ENCODE data around the gene MAN1C1. TPM values are rescaled to one million over a fixed set of nuclear protein-coding genes. Genes with fewer than 3 reads are reported as not detected.

Gene MAN1C1
- total and polyA plus RNA-seq, 2 donors (not counting 1 experiment from before 2014, with no cell fraction given), result 17.7 to 51.4 TPM

GRCh38 chr1:25805863-25806225, 189.3 kb downstream of the MAN1C1 start:
- Histone ChIP-seq H3K36me3 (ENCODE audit: control insufficient read depth, insufficient read depth, low read length) (peaks cover 4% of the 10 kb centered on the region), H3K9me3 (ENCODE audit: control insufficient read depth, insufficient read depth, low read depth, low read length) (no peaks in the 10 kb centered on the region), H3K79me2 (ENCODE audit: control insufficient read depth, insufficient read depth, low read length) (no peaks in the 10 kb centered on the region), H3K27ac (ENCODE audit: insufficient read depth, low read length) (no peak overlapping the region), H3K27me3 (ENCODE audit: control insufficient read depth, insufficient read depth, low read length) (no peaks in the 10 kb centered on the region), H3K4me1 (ENCODE audit: control insufficient read depth, extremely low read depth, insufficient read depth, low read length) (peaks cover 14% of the 10 kb centered on the region), H4K20me1 (ENCODE audit: control insufficient read depth, extremely low read depth, insufficient read depth, low read length) (no peaks in the 10 kb centered on the region), H3K9ac (ENCODE audit: insufficient read depth, low read length) (no peak overlapping the region), H3K4me3 (replicated peaks in 1 of 4; ENCODE audit: control extremely low read depth in 1 of 4, insufficient read depth in 1 of 4, low read depth in 3 of 4, low read length in 4 of 4) (no peak overlapping the region), H2AFZ (ENCODE audit: low read length) (no peak overlapping the region), H3K4me2 (ENCODE audit: extremely low read depth, insufficient read depth, low read length) (no peak overlapping the region)
- TF ChIP-seq EZH2 (IDR thresholded peaks at IDR 0.05; ENCODE audit: low read length, missing control alignments), result no peak
- TF ChIP-seq CTCF (conservative IDR thresholded peaks at IDR 0.05 in 1 of 2, IDR thresholded peaks at IDR 0.05 in 1 of 2; ENCODE audit: low read depth in 1 of 2, low read length in 2 of 2), result no peak
- DNase-seq (ENCODE audit: low read depth in 2 of 2), result peak; percentile 38 to 64

- Histone ChIP-seq H3K4me1 (ENCODE audit: control insufficient read depth, extremely low read depth, insufficient read depth, low read length) (peaks cover 11% of the 10 kb centered on the region), H3K9ac (ENCODE audit: insufficient read depth, low read length) (no peak overlapping the region), H3K27me3 (ENCODE audit: control insufficient read depth, insufficient read depth, low read length) (no peaks in the 10 kb centered on the region), H4K20me1 (ENCODE audit: control insufficient read depth, extremely low read depth, insufficient read depth, low read length) (no peaks in the 10 kb centered on the region), H2AFZ (ENCODE audit: low read length) (no peak overlapping the region), H3K9me3 (ENCODE audit: control insufficient read depth, insufficient read depth, low read depth, low read length) (no peaks in the 10 kb centered on the region), H3K4me3 (replicated peaks in 1 of 4; ENCODE audit: control extremely low read depth in 1 of 4, insufficient read depth in 1 of 4, low read depth in 3 of 4, low read length in 4 of 4) (no peak overlapping the region), H3K27ac (ENCODE audit: insufficient read depth, low read length) (no peak overlapping the region), H3K79me2 (ENCODE audit: control insufficient read depth, insufficient read depth, low read length) (no peaks in the 10 kb centered on the region), H3K36me3 (ENCODE audit: control insufficient read depth, insufficient read depth, low read length) (peaks cover 6% of the 10 kb centered on the region), H3K4me2 (ENCODE audit: extremely low read depth, insufficient read depth, low read length) (no peak overlapping the region)
- DNase-seq (ENCODE audit: low read depth in 2 of 2), result peak; percentile 72 to 76
- TF ChIP-seq CTCF (conservative IDR thresholded peaks at IDR 0.05 in 1 of 2, IDR thresholded peaks at IDR 0.05 in 1 of 2; ENCODE audit: low read depth in 1 of 2, low read length in 2 of 2) (no peak), EZH2 (IDR thresholded peaks at IDR 0.05; ENCODE audit: low read length, missing control alignments) (no peak)
These were observed 189.8 kb downstream of the MAN1C1 start for GRCh38 chr1:25806418-25806817.

GRCh38 chr1:25807480-25808390, 191.1 kb downstream of the MAN1C1 start:
- Histone ChIP-seq H3K9ac (ENCODE audit: insufficient read depth, low read length) (no peak overlapping the region), H3K4me1 (ENCODE audit: control insufficient read depth, extremely low read depth, insufficient read depth, low read length) (peaks cover 11% of the 10 kb centered on the region), H3K79me2 (ENCODE audit: control insufficient read depth, insufficient read depth, low read length) (no peaks in the 10 kb centered on the region), H3K27me3 (ENCODE audit: control insufficient read depth, insufficient read depth, low read length) (no peaks in the 10 kb centered on the region), H3K27ac (ENCODE audit: insufficient read depth, low read length) (no peak overlapping the region), H4K20me1 (ENCODE audit: control insufficient read depth, extremely low read depth, insufficient read depth, low read length) (no peaks in the 10 kb centered on the region), H2AFZ (ENCODE audit: low read length) (no peak overlapping the region), H3K9me3 (ENCODE audit: control insufficient read depth, insufficient read depth, low read depth, low read length) (no peaks in the 10 kb centered on the region), H3K4me2 (ENCODE audit: extremely low read depth, insufficient read depth, low read length) (no peak overlapping the region), H3K36me3 (ENCODE audit: control insufficient read depth, insufficient read depth, low read length) (peaks cover 12% of the 10 kb centered on the region), H3K4me3 (replicated peaks in 1 of 4; ENCODE audit: control extremely low read depth in 1 of 4, insufficient read depth in 1 of 4, low read depth in 3 of 4, low read length in 4 of 4) (no peak overlapping the region)
- TF ChIP-seq CTCF (conservative IDR thresholded peaks at IDR 0.05 in 1 of 2, IDR thresholded peaks at IDR 0.05 in 1 of 2; ENCODE audit: low read depth in 1 of 2, low read length in 2 of 2), result no peak
- TF ChIP-seq EZH2 (IDR thresholded peaks at IDR 0.05; ENCODE audit: low read length, missing control alignments), result no peak
- DNase-seq (ENCODE audit: low read depth in 2 of 2), result no peak

Measured in fibroblast of lung (primary cell).